ENCODE measurements around the gene PHACTR3.

- TF ChIP-seq CTCF (IDR thresholded peaks at IDR 0.05; ENCODE audit: low read depth, low read length, poor library complexity, severe bottlenecking) = no peak
- no peak for TF ChIP-seq EZH2phosphoT487 (IDR thresholded peaks at IDR 0.05; ENCODE audit: borderline replicate concordance, low read length)
These were observed 35.8 kb upstream of the PHACTR3 start for GRCh38 chr20:59568509-59569024.
